ENCODE results near the gene ELOA. TPM values are rescaled to one million over a fixed set of nuclear protein-coding genes. Genes with fewer than 3 reads are reported as not detected.
A peak's percentile ranks its signal among the peaks of the same experiment; 100 is the strongest.

ELOA gene
- total RNA-seq, 3 donors from 2014 or later = 61.9 to 69.8 (median 67.1) TPM

GRCh38 chr1:23810818-23811540 lies 67.7 kb downstream of the ELOA start:
- no peak overlapping the region for H3K4me3 Mint-ChIP-seq
- H3K9me3 Mint-ChIP-seq = no peaks in the 10 kb centered on the region
- ATAC-seq = peak; percentile 68 to 81

More at GRCh38 chr1:23810818-23811540, 67.7 kb downstream of the ELOA start:
- Mint-ChIP-seq H3K27me3 (ENCODE audit: low read depth) (no peaks in the 10 kb centered on the region), H3K4me1 (ENCODE audit: low read depth) (peaks cover 10% of the 10 kb centered on the region), H3K36me3 (ENCODE audit: insufficient read depth) (peaks cover 14% of the 10 kb centered on the region)
- DNase-seq = peak; percentile 36

Other genes with a start within 250 kb of the ELOA start
- 1 to 10 TPM; 5.5 to 9.3 (median 7.2) TPM for gene E2F2, start 212.2 kb upstream of the ELOA start, total RNA-seq
- 10 to 100 TPM; 15.1 to 17.1 (median 15.1) TPM for gene ID3, start 184.0 kb upstream of the ELOA start, total RNA-seq
- gene RPL11, start 51.7 kb upstream of the ELOA start, total RNA-seq = 1,000 to 10,000 TPM; 1,397 to 1,476 (median 1,425) TPM
- gene PITHD1, start 34.9 kb downstream of the ELOA start, total RNA-seq = 100 to 1,000 TPM; 125 to 128 (median 126) TPM
- gene LYPLA2, start 47.7 kb downstream of the ELOA start, total RNA-seq = 100 to 1,000 TPM; 132 to 146 (median 134) TPM
- gene GALE, start 57.3 kb downstream of the ELOA start, total RNA-seq = 10 to 100 TPM; 55.9 to 65.3 (median 62.4) TPM
- gene HMGCL, start 82.0 kb downstream of the ELOA start, total RNA-seq = 10 to 100 TPM; 10.5 to 11.1 (median 11.0) TPM
- 1 to 10 TPM; 4.8 to 6.0 (median 5.5) TPM for gene FUCA1, start 124.8 kb downstream of the ELOA start, total RNA-seq
- under 1 TPM; 0.05 to 0.24 (median 0.10) TPM for gene CNR2, start 169.9 kb downstream of the ELOA start, total RNA-seq
- 100 to 1,000 TPM; 168 to 179 (median 168) TPM for gene PNRC2, start 216.4 kb downstream of the ELOA start, total RNA-seq
- gene SRSF10, start 236.9 kb downstream of the ELOA start, total RNA-seq = 100 to 1,000 TPM; 238 to 250 (median 241) TPM